H1 (cell line): Measurements from ENCODE around the gene FTCDNL1. TPM values are rescaled to one million over a fixed set of nuclear protein-coding genes. Genes with fewer than 3 reads are reported as not detected.

ENCODE experiments used
- CTCF ChIA-PET: fragments of 300-600 bp; sonication (Branson Sonifier 250); formaldehyde crosslinking; loops from one replicate; lab custom pipeline; 2021; ENCODE audit not compliant: partially characterized antibody; lab: Charles Lee
- POLR2A ChIA-PET: fragments of 300-600 bp; sonication (Branson Sonifier 250); formaldehyde crosslinking; loops from one replicate; lab custom pipeline; 2021; ENCODE audit warnings: inconsistent platforms; ENCODE audit not compliant: partially characterized antibody; lab: Charles Lee
- DNase-seq, 2 experiments: peaks; one replicate each; pipeline versions ENCODE4 v3.0.0 to v3.0.0-alpha.2; 2010 to 2022; ENCODE audit warnings: low spot score in 2 of 2, low read depth in 1 of 2, mixed read lengths in 1 of 2
- FAIRE-seq: peaks from 2 replicates; lab custom pipeline; 2011; peaks lifted over from hg19 to GRCh38; lab: Jason Lieb, UNC
- H2AFZ ChIP-seq: 2 replicates; pipeline ENCODE4 v1.8.1; 2012; ENCODE audit warnings: low read length, inconsistent platforms
- H2AK5ac ChIP-seq: 2 replicates; pipeline ENCODE4 v1.6.1; 2013; ENCODE audit warnings: low read depth, low read length
- H2BK120ac ChIP-seq: replicated peaks from 2 replicates; pipeline ENCODE3; 2013; ENCODE audit warnings: low read depth, low read length, inconsistent platforms
- H2BK12ac ChIP-seq: 2 replicates; pipeline ENCODE4 v1.6.1; 2013; ENCODE audit warnings: low read depth, low read length
- H2BK15ac ChIP-seq: 2 replicates; pipeline ENCODE4 v1.6.1; 2013; ENCODE audit warnings: low read length
- H2BK20ac ChIP-seq: 2 replicates; pipeline ENCODE4 v1.6.1; 2013; ENCODE audit warnings: low read length
- H2BK5ac ChIP-seq: 2 replicates; pipeline ENCODE4 v1.6.1; 2013; ENCODE audit warnings: low read depth, low read length
- H3K14ac ChIP-seq: 2 replicates; pipeline ENCODE4 v1.6.1; 2013; ENCODE audit warnings: inconsistent platforms; ENCODE audit not compliant: insufficient read length
- H3K18ac ChIP-seq: 2 replicates; pipeline ENCODE4 v1.6.1; 2013; ENCODE audit warnings: low read length; ENCODE audit errors: extremely low read depth
- H3K23ac ChIP-seq: 2 replicates; pipeline ENCODE4 v1.6.1; 2013; ENCODE audit warnings: inconsistent platforms; ENCODE audit not compliant: insufficient read length
- H3K23me2 ChIP-seq: 2 replicates; pipeline ENCODE4 v1.6.1; 2013; ENCODE audit warnings: low read depth, low read length
- H3K27ac ChIP-seq: 2 replicates; pipeline ENCODE4 v1.6.1; 2011; ENCODE audit warnings: low read depth, low read length, inconsistent platforms
- H3K27me3 ChIP-seq, 4 experiments: replicated peaks in 1 of 4; 1 replicate in 1 of 4; 2 replicates in 3 of 4; pipeline versions ENCODE4 v1.6.1 to v1.8.1; 2011 to 2013; ENCODE audit warnings: low read length in 3 of 4, mild to moderate bottlenecking in 3 of 4, inconsistent platforms in 2 of 4, mixed read lengths in 2 of 4, moderate library complexity in 1 of 4; ENCODE audit not compliant: control insufficient read depth in 3 of 4, insufficient read depth in 3 of 4; ENCODE audit errors: extremely low read depth in 1 of 4
- H3K36me3 ChIP-seq, 4 experiments: 2 replicates each; pipeline versions ENCODE4 v1.6.1 to v1.8.1; 2011 to 2013; ENCODE audit warnings: mild to moderate bottlenecking in 4 of 4, low read length in 3 of 4, moderate library complexity in 2 of 4, control low read depth in 1 of 4, inconsistent platforms in 1 of 4; ENCODE audit not compliant: insufficient read depth in 4 of 4, control insufficient read depth in 2 of 4
- H3K4ac ChIP-seq: replicated peaks from 2 replicates; pipeline ENCODE3; 2013; ENCODE audit warnings: low read length, low read depth, mixed read lengths, inconsistent platforms; ENCODE audit not compliant: insufficient read length
- H3K4me1 ChIP-seq, 4 experiments: replicated peaks in 1 of 4; 1 replicate in 1 of 4; 2 replicates in 3 of 4; pipeline versions ENCODE4 v1.6.1 to v1.8.1; 2011 to 2013; ENCODE audit warnings: low read length in 3 of 4, inconsistent platforms in 2 of 4, mixed read lengths in 1 of 4; ENCODE audit not compliant: insufficient read depth in 4 of 4, control insufficient read depth in 3 of 4
- H3K4me2 ChIP-seq, 2 experiments: 2 replicates each; pipeline versions ENCODE4 v1.6.1 to v1.8.1; 2011 to 2013; ENCODE audit warnings: low read depth in 2 of 2, low read length in 2 of 2, control low read depth in 1 of 2, inconsistent platforms in 1 of 2, mild to moderate bottlenecking in 1 of 2; ENCODE audit not compliant: insufficient read depth in 1 of 2
- H3K4me3 ChIP-seq, 4 experiments: fragments of 200-600, 300-600 bp in 1 of 4; sonication (generic), shearing (Covaris generic), sonication (Bioruptor Twin) in 1 of 4; 2 replicates each; pipeline versions ENCODE4 v1.5.1 to v1.8.1; 2011 to 2016; ENCODE audit warnings: low read length in 4 of 4, low read depth in 3 of 4, control low read depth in 2 of 4, inconsistent platforms in 2 of 4, mild to moderate bottlenecking in 2 of 4, mixed read lengths in 1 of 4, moderate library complexity in 1 of 4; ENCODE audit not compliant: insufficient read depth in 2 of 4; ENCODE audit errors: extremely low read depth in 1 of 4
- H3K56ac ChIP-seq: replicated peaks from 2 replicates; pipeline ENCODE3; 2013; ENCODE audit warnings: low read depth, mild to moderate bottlenecking, mixed read lengths, low read length, inconsistent platforms; ENCODE audit not compliant: insufficient read length
- H3K79me1 ChIP-seq: 2 replicates; pipeline ENCODE4 v1.6.1; 2013; ENCODE audit warnings: low read depth, low read length, control low read depth
- H3K79me2 ChIP-seq, 2 experiments: 2 replicates each; pipeline versions ENCODE4 v1.6.1 to v1.8.1; 2012 to 2013; ENCODE audit warnings: low read length in 2 of 2, mild to moderate bottlenecking in 2 of 2, inconsistent platforms in 1 of 2; ENCODE audit not compliant: insufficient read depth in 2 of 2, control insufficient read depth in 1 of 2
- H3K9ac ChIP-seq, 4 experiments: replicated peaks in 1 of 4; 1 replicate in 1 of 4; 2 replicates in 3 of 4; pipeline versions ENCODE4 v1.6.1 to v1.8.1; 2011 to 2013; ENCODE audit warnings: low read depth in 3 of 4, low read length in 3 of 4, control low read depth in 2 of 4, mild to moderate bottlenecking in 2 of 4, moderate library complexity in 2 of 4, inconsistent platforms in 1 of 4; ENCODE audit errors: extremely low read depth in 1 of 4
- H3K9me3 ChIP-seq, 2 experiments: 2 replicates each; pipeline versions ENCODE4 v1.6.1 to v1.8.1; 2012 to 2013; ENCODE audit warnings: mild to moderate bottlenecking in 2 of 2, moderate library complexity in 2 of 2, control low read depth in 1 of 2, inconsistent platforms in 1 of 2, low read depth in 1 of 2, low read length in 1 of 2, mixed read lengths in 1 of 2; ENCODE audit not compliant: insufficient read depth in 2 of 2
- H4K20me1 ChIP-seq, 2 experiments: replicated peaks in 1 of 2; 2 replicates each; pipeline versions ENCODE3 to v1.8.1; 2011 to 2013; ENCODE audit warnings: inconsistent platforms in 2 of 2, low read length in 2 of 2, mild to moderate bottlenecking in 1 of 2; ENCODE audit not compliant: insufficient read depth in 2 of 2, control insufficient read depth in 1 of 2
- H4K5ac ChIP-seq: 2 replicates; pipeline ENCODE4 v1.6.1; 2013; ENCODE audit warnings: low read length, low read depth, mixed read lengths, inconsistent platforms; ENCODE audit not compliant: insufficient read length
- H4K8ac ChIP-seq: 2 replicates; pipeline ENCODE4 v1.8.0; 2013; ENCODE audit warnings: mild to moderate bottlenecking, moderate library complexity, low read length, inconsistent platforms; ENCODE audit not compliant: insufficient read depth; ENCODE audit errors: extremely low read depth
- H4K91ac ChIP-seq: replicated peaks from 2 replicates; pipeline ENCODE3; 2013; ENCODE audit warnings: low read length, mixed read lengths, inconsistent platforms; ENCODE audit not compliant: insufficient read length
- CEBPB ChIP-seq: IDR thresholded peaks from 2 replicates; pipeline ENCODE4 v1.6.1; 2012; ENCODE audit warnings: low read depth, low read length
- SRF ChIP-seq: IDR thresholded peaks from 2 replicates; pipeline ENCODE4 v1.6.1; 2011; ENCODE audit warnings: mild to moderate bottlenecking, low read depth, low read length, moderate library complexity
- WGBS, 2 experiments: shearing (Covaris generic) in 1 of 2; methylation state at CpG; one replicate each; pipeline versions ENCODE4 v1.1.6 to v1.1.7; 2013 to 2015; ENCODE audit warnings: low lambda C conversion rate in 2 of 2, mixed read lengths in 2 of 2, inconsistent platforms in 1 of 2, low coverage in 1 of 2, missing lambda C conversion rate in 1 of 2; ENCODE audit not compliant: insufficient replicate concordance in 2 of 2, insufficient coverage in 1 of 2, insufficient read length in 1 of 2; ENCODE audit errors: extremely low coverage in 1 of 2, missing lambda C conversion rate in 1 of 2; 5-methylcytosine and 5-hydroxymethylcytosine counted together
- polyA plus RNA-seq, 7 experiments: library from polyadenylated mRNA; depleted of rRNA in 3 of 7; stranded (reverse) in 5 of 7; unstranded in 2 of 7; fragments of >200 nt in 5 of 7; fragments of 200-250 nt in 2 of 7; gene quantifications; 1 replicate in 5 of 7; 2 replicates in 1 of 7; 4 replicates in 1 of 7; pipeline versions ENCODE4 v1.2.1 to v1.2.3, GENCODE V29; 2011 to 2013; ENCODE audit warnings: missing spikeins in 2 of 7, mixed read lengths in 2 of 7
- total RNA-seq: library from RNA; stranded (reverse); fragmentation: NEBNext Ultra II Directional; extraction: Animal tissue kit (Norgen Biotek cat#: 25700); gene quantifications from 2 replicates; pipeline ENCODE4 v1.2.1, GENCODE V29; 2021

FTCDNL1 gene
- total and polyA plus RNA-seq, 2 of the 8 experiments (the other 6 are each of a cell fraction or from before 2014, with no cell fraction given): 0.41 to 0.97 TPM

- H2AFZ ChIP-seq: no peak overlapping the region
- no peak overlapping the region for H3K4ac ChIP-seq
- H3K23ac ChIP-seq: no peak overlapping the region
- H3K79me1 ChIP-seq: no peaks in the 10 kb centered on the region
- no peaks in the 10 kb centered on the region for H3K4me1 ChIP-seq
- H4K20me1 ChIP-seq: no peaks in the 10 kb centered on the region
- H3K27me3 ChIP-seq: no peaks in the 10 kb centered on the region
- H3K23me2 ChIP-seq: no peaks in the 10 kb centered on the region
- no peak overlapping the region for H4K91ac ChIP-seq
- no peaks in the 10 kb centered on the region for H3K79me2 ChIP-seq
- 88% methylated on average over 4 of the region's 4 CpGs; no CpG with 5 or more reads in 1 of the 2 experiments for WGBS, 2 experiments
- no peaks in the 10 kb centered on the region for H3K9me3 ChIP-seq
- H3K14ac ChIP-seq: no peak overlapping the region
- H3K36me3 ChIP-seq: no peaks in the 10 kb centered on the region
- no peak overlapping the region for H2BK12ac ChIP-seq
- no peak overlapping the region for H3K18ac ChIP-seq
- no peak overlapping the region for H4K8ac ChIP-seq
- no peak overlapping the region for H4K5ac ChIP-seq
- H3K27ac ChIP-seq: no peak overlapping the region
- no peak overlapping the region for H2BK15ac ChIP-seq
- FAIRE-seq: no peak
- DNase-seq: no peak
- no peak overlapping the region for H3K4me2 ChIP-seq
- no peak overlapping the region for H3K9ac ChIP-seq
- H2BK5ac ChIP-seq: no peak overlapping the region
- ChIA-PET POLR2A (no interaction called here), CTCF (interaction anchor here (2.5 to 3.6 kb wide), 2 partner anchors 12 to 23 kb away, joined by 8 to 13 read pairs; no protein-coding TSS in a partner anchor)
- no peak overlapping the region for H3K56ac ChIP-seq
- H2AK5ac ChIP-seq: no peak overlapping the region
- no peak overlapping the region for H2BK20ac ChIP-seq
- no peak overlapping the region for H2BK120ac ChIP-seq
- no peak overlapping the region for H3K4me3 ChIP-seq
- TF ChIP-seq CEBPB (no peak), SRF (no peak)
These were observed 134.0 kb downstream of the FTCDNL1 start for GRCh38 chr2:199716807-199717586.
